Measurements from ENCODE around the gene CKAP5. TPM values are rescaled to one million over a fixed set of nuclear protein-coding genes. Genes with fewer than 3 reads are reported as not detected.

CKAP5 gene
- total RNA-seq, 4 donors from 2014 or later, result 23.8 to 75.1 (median 26.7) TPM

- Histone ChIP-seq H3K27ac (no peak overlapping the region), H3K36me3 (peaks cover 0 to 76% (median 0%) of the 10 kb centered on the region in 3 donors), H3K4me3 (no peak overlapping the region), H3K27me3 (no peaks in the 10 kb centered on the region), H3K4me1 (no peaks in the 10 kb centered on the region), H3K9me3 (no peaks in the 10 kb centered on the region)
- DNase-seq, result no peak
- TF ChIP-seq CTCF (IDR thresholded peaks at IDR 0.05) (no peak), POLR2A (IDR thresholded peaks at IDR 0.05) (no peak)
Measured at GRCh38 chr11:46769636-46770221, 76.4 kb downstream of the CKAP5 start.

- Histone ChIP-seq H3K4me3 (no peak overlapping the region), H3K27me3 (no peaks in the 10 kb centered on the region), H3K4me1 (no peaks in the 10 kb centered on the region), H3K9me3 (no peaks in the 10 kb centered on the region), H3K27ac (no peak overlapping the region), H3K36me3 (peaks cover 0 to 86% (median 0%) of the 10 kb centered on the region in 3 donors)
- no peak for DNase-seq
- TF ChIP-seq CTCF (IDR thresholded peaks at IDR 0.05), result no peak
- TF ChIP-seq POLR2A (IDR thresholded peaks at IDR 0.05), result no peak
Measured at GRCh38 chr11:46766656-46767055, 79.4 kb downstream of the CKAP5 start.

GRCh38 chr11:46762248-46762647, 83.8 kb downstream of the CKAP5 start:
- no peaks in the 10 kb centered on the region for H3K27me3 ChIP-seq
- no peak overlapping the region for H3K4me3 ChIP-seq
- no peak for TF ChIP-seq CTCF (IDR thresholded peaks at IDR 0.05)
- no peak for TF ChIP-seq POLR2A (IDR thresholded peaks at IDR 0.05)
- no peaks in the 10 kb centered on the region for H3K9me3 ChIP-seq
- no peaks in the 10 kb centered on the region for H3K4me1 ChIP-seq
- peaks cover 0 to 87% (median 0%) of the 10 kb centered on the region in 3 donors for H3K36me3 ChIP-seq
- H3K27ac ChIP-seq, result no peak overlapping the region
- no peak for DNase-seq

- peaks cover 0 to 87% (median 0%) of the 10 kb centered on the region in 3 donors for H3K36me3 ChIP-seq
- TF ChIP-seq POLR2A (IDR thresholded peaks at IDR 0.05), result no peak
- no peak for TF ChIP-seq CTCF (IDR thresholded peaks at IDR 0.05)
- H3K4me3 ChIP-seq, result no peak overlapping the region
- no peak for DNase-seq
- no peaks in the 10 kb centered on the region for H3K9me3 ChIP-seq
- H3K27me3 ChIP-seq, result no peaks in the 10 kb centered on the region
- no peaks in the 10 kb centered on the region for H3K4me1 ChIP-seq
- no peak overlapping the region for H3K27ac ChIP-seq
Measured at GRCh38 chr11:46761807-46762206, 84.3 kb downstream of the CKAP5 start.

- peaks cover 0 to 92% (median 0%) of the 10 kb centered on the region in 3 donors for H3K36me3 ChIP-seq
Measured at GRCh38 chr11:46760429-46761128, 85.5 kb downstream of the CKAP5 start.

More at GRCh38 chr11:46760429-46761128, 85.5 kb downstream of the CKAP5 start:
- Histone ChIP-seq H3K27me3 (no peaks in the 10 kb centered on the region), H3K27ac (no peak overlapping the region), H3K4me3 (no peak overlapping the region), H3K4me1 (no peaks in the 10 kb centered on the region), H3K9me3 (no peaks in the 10 kb centered on the region)
- TF ChIP-seq POLR2A (IDR thresholded peaks at IDR 0.05) (no peak), CTCF (IDR thresholded peaks at IDR 0.05) (no peak)
- DNase-seq, result no peak
